GM12865 (cell line): ENCODE results near the gene EEFSEC.

Experiments
- DNase-seq: peaks from one replicate; pipeline ENCODE4 v3.0.0; 2010; ENCODE audit warnings: low read depth
- H3K4me3 ChIP-seq: 2 replicates; pipeline ENCODE4 v1.5.1; 2011; ENCODE audit warnings: mild to moderate bottlenecking, low read depth, low read length, control low read depth
- TF ChIP-seq, protein P1 (sequence below): IDR thresholded peaks from 2 replicates; pipeline ENCODE4 v1.5.1; 2011; ENCODE audit warnings: low read length, control low read depth, low read depth, inconsistent platforms; ENCODE audit not compliant: insufficient read depth; ENCODE audit errors: missing control alignments

EEFSEC gene

DNA sequence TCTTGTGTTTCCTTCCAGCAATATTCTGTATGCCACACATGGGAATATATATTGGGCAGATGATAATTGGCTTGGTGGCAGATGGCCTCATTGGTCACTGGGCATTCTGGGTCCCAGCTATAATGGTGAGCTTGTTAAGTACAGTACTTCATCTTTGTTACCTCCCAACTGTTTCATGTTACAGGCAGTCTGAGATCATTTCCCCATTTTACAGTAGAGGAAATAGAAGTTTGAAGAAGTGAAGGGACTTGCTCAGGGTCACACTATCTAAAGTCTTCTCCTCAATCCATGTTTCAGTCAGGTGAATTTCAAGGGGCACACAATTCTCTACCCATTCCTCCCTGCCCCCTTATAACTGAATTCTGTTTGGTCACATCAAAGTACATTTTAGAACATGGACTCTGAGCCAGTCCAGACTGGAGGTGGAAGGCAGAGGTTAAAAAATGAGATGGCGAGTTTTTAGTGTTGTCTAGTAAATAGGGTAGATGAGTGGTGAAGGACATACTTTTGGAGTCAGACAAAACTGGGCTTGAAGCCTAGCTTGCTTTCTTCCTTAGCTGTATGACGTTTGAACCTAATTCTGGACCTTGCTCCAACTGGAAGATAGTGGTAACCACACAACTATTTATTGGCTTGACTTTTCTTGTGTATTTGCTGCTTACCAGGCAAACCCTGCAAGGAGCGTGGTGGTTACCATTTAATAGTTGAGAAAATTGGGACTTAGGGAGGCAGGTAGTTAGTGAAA is 2.5 kb downstream of the EEFSEC start:
- TF ChIP-seq, protein P1, sequence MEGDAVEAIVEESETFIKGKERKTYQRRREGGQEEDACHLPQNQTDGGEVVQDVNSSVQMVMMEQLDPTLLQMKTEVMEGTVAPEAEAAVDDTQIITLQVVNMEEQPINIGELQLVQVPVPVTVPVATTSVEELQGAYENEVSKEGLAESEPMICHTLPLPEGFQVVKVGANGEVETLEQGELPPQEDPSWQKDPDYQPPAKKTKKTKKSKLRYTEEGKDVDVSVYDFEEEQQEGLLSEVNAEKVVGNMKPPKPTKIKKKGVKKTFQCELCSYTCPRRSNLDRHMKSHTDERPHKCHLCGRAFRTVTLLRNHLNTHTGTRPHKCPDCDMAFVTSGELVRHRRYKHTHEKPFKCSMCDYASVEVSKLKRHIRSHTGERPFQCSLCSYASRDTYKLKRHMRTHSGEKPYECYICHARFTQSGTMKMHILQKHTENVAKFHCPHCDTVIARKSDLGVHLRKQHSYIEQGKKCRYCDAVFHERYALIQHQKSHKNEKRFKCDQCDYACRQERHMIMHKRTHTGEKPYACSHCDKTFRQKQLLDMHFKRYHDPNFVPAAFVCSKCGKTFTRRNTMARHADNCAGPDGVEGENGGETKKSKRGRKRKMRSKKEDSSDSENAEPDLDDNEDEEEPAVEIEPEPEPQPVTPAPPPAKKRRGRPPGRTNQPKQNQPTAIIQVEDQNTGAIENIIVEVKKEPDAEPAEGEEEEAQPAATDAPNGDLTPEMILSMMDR: no peak
- no peak for DNase-seq
- H3K4me3 ChIP-seq: no peak overlapping the region

DNA sequence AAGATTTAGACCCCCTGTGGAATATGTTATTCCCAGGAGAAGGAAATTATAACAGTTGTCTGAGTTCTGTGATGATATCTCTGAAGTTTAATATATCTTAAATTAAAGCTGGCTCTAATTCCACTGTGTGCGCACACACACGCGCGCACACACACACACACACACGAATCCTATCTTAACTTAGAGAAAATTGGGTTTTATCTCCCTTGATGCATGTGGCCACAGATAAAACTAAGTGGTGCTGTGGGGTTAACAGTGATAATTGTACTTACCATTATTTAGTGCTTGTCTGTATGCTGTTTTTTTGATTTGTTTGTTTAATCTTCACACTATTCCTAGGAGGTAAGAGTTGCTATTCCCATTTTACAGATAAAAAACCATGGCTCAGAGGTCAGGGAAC is 7.4 kb downstream of the EEFSEC start:
- no peak overlapping the region for H3K4me3 ChIP-seq
- TF ChIP-seq, protein P1: no peak
- DNase-seq: no peak

DNA sequence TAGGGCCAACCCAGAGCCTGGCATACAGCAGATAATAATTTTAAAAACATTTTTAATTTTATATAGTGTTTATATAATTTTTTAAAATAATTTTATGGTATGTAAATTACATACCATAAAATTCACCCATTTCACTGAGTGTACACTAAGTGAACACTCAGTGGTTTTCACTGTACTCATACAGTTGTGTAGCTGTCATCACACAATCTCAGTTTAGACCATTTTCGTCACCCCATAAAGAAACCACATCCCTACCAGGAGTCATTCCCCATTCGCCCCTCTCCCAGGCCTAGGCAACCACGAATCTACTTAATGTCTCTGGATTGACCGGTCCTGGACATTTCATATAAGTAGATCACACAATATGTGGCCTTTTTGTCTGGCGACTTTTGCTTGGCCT is 10.2 kb downstream of the EEFSEC start:
- TF ChIP-seq, protein P1: no peak
- H3K4me3 ChIP-seq: no peak overlapping the region
- DNase-seq: no peak

DNA sequence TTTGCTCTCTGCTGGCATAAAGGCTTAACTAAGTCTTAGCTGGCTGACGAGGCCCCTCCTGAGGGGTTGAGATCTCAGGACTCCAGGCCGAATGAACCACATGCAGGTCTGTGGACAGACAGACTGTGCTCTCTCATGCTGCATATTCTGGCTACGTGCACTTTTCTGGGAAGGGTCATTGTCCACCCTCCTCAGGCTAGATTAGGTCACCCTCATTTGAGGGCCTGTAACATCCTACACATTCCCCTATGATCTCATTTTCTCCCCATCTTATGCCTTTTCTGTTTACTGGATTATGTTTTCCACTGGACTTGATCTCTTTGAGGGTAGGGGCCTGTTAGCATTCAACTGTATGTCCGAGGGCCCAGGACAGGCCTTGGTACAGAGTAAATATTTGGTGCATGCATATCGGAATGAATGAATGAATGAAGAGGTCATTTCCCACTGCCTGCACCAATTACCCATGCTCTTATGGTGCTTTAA is 13.7 kb downstream of the EEFSEC start:
- TF ChIP-seq, protein P1: no peak
- DNase-seq: no peak
- no peak overlapping the region for H3K4me3 ChIP-seq

DNA sequence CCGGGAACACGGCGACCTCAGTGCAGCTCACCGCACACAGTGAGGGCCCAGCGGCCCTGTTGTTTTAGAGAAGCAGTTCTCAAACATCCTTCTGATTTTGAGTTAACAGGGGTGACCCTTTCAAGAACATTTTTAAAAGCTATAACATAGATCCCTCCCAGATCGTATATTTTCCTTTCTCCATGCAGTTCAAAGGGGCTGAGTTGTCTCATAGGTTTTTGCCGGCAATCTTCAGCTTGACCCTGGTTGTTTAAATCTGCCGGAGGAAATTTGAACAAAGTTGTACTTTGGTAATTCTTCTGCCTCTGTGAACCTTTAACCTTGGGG is 14.3 kb downstream of the EEFSEC start:
- TF ChIP-seq, protein P1: no peak
- no peak overlapping the region for H3K4me3 ChIP-seq
- DNase-seq: no peak

DNA sequence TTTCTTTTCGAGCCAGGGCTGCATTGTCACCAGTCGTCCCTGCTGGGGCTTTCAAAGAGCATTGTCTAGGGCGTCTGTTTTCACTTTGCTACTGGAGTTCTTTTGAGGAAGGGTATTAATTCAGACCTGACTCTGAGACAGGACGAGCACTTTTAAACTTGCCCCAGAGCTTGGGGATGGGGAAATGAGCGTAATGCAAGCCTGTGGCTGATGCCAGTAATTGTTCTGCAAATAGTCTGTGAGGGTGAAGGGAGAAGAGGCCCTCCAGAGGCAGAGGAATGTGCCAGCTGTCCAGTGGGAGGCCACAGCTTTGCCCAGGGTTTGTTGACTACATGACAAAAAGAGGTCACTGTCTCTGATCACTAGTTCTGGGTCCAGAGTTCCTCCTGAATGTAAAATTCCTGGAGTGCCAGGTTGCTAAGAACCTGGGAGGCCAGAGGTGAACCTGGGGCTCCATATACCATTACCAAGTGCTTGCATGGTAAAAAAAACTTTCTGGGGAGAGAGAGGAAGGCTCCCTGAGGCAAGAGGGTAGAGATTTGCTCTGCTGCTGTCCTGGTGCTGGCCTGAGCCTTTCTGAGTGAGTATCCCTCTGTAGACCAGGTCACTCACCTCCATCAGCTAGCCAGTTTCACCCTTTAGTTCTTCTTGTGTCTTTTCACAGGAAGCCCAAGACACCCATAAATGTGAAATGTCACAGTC is 14.8 kb downstream of the EEFSEC start:
- H3K4me3 ChIP-seq: no peak overlapping the region
- DNase-seq: no peak
- TF ChIP-seq, protein P1: no peak

DNA sequence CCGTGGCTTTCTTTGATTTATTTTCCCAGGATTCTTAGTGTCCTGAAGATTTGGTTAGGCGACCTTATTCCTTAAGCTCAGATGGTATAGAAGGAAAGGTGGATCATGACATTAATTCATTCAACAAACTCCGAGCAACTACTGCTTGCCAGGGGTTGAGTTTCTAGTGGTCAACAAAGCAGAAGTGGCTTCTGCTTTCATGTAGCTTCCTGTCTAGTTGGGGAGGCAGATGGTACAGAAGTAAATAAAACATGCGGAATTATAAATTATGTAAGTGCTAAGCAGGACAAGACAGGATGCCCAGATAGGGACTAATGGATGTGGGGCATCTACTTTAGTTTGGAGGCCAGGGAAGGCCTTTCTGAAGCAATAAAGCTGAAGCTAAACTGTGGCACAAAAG is 15.6 kb downstream of the EEFSEC start:
- H3K4me3 ChIP-seq: no peak overlapping the region
- no peak for DNase-seq
- TF ChIP-seq, protein P1: no peak
